SK-N-SH (cell line): Measurements from ENCODE around the gene GOT1. TPM values are rescaled to one million over a fixed set of nuclear protein-coding genes. Genes with fewer than 3 reads are reported as not detected.

Experiments
- CTCF ChIA-PET: fragments of 300-600, 350-600 bp; formaldehyde crosslinking; extraction: SDS; loops from one replicate; lab custom pipeline; 2021; lab: Yijun Ruan, JAX
- POLR2A ChIA-PET: fragments of 350-600 bp; sonication (Branson Sonifier 250); formaldehyde crosslinking; extraction: SDS; loops from one replicate; lab custom pipeline; 2020; ENCODE audit warnings: antibody characterized with exemption, inconsistent platforms; lab: Yijun Ruan, JAX
- DNase-seq: peaks from one replicate; pipeline ENCODE4 v3.0.0; 2012
- H2AFZ ChIP-seq: fragments of 200-600 bp; sonication (generic); 2 replicates; pipeline ENCODE4 v1.8.1; 2016; ENCODE audit warnings: antibody characterized with exemption, mild to moderate bottlenecking, low read depth
- H3F3A ChIP-seq: fragments of 200-600 bp; sonication (generic); replicated peaks from 2 replicates; pipeline ENCODE3; 2016; ENCODE audit warnings: antibody characterized with exemption, mild to moderate bottlenecking; ENCODE audit not compliant: insufficient read depth
- H3K27ac ChIP-seq, 2 experiments: fragments of 200-500 bp in 1 of 2; fragments of 200-600 bp in 1 of 2; sonication (Bioruptor generic) in 1 of 2; sonication (generic), shearing (Covaris generic) in 1 of 2; 2 replicates each; pipeline versions ENCODE4 v1.5.1 to v1.6.1; 2014 to 2016; ENCODE audit warnings: low read depth in 2 of 2, inconsistent platforms in 1 of 2, low read length in 1 of 2, mild to moderate bottlenecking in 1 of 2, mixed read lengths in 1 of 2
- H3K27me3 ChIP-seq: fragments of 200-600 bp; sonication (generic), shearing (Covaris generic); 2 replicates; pipeline ENCODE4 v1.6.1; 2016; ENCODE audit warnings: mixed run types; ENCODE audit not compliant: insufficient read depth
- H3K36me3 ChIP-seq, 2 experiments: fragments of 200-500 bp in 1 of 2; fragments of 200-600 bp in 1 of 2; sonication (Bioruptor generic) in 1 of 2; sonication (generic) in 1 of 2; replicated peaks in 1 of 2; 2 replicates each; pipeline versions ENCODE3 to v1.5.1; 2014 to 2016; ENCODE audit warnings: low read length in 1 of 2, mild to moderate bottlenecking in 1 of 2; ENCODE audit not compliant: insufficient read depth in 2 of 2, control insufficient read depth in 1 of 2
- H3K4me1 ChIP-seq, 2 experiments: fragments of 200-500 bp in 1 of 2; fragments of 200-600 bp in 1 of 2; sonication (Bioruptor generic) in 1 of 2; sonication (generic), shearing (Covaris generic) in 1 of 2; 2 replicates each; pipeline versions ENCODE4 v1.5.1 to v1.6.1; 2014 to 2016; ENCODE audit warnings: low read depth in 1 of 2, low read length in 1 of 2, mixed run types in 1 of 2; ENCODE audit not compliant: insufficient read depth in 2 of 2, control insufficient read depth in 1 of 2
- H3K4me2 ChIP-seq: fragments of 200-600 bp; sonication (generic), shearing (Covaris generic); 2 replicates; pipeline ENCODE4 v1.6.1; 2017; ENCODE audit warnings: mixed run types
- H3K4me3 ChIP-seq, 2 experiments: fragments of 200-500 bp in 1 of 2; fragments of 200-600 bp in 1 of 2; sonication (Bioruptor generic) in 1 of 2; sonication (generic), shearing (Covaris generic) in 1 of 2; 2 replicates each; pipeline versions ENCODE4 v1.5.1 to v1.8.1; 2014 to 2016; ENCODE audit warnings: low read depth in 2 of 2, inconsistent platforms in 1 of 2, low read length in 1 of 2, mild to moderate bottlenecking in 1 of 2, mixed read lengths in 1 of 2, moderate library complexity in 1 of 2
- H3K79me2 ChIP-seq: fragments of 200-600 bp; sonication (generic); 2 replicates; pipeline ENCODE4 v1.8.1; 2017; ENCODE audit warnings: mild to moderate bottlenecking; ENCODE audit not compliant: insufficient read depth
- H3K9ac ChIP-seq: fragments of 200-600 bp; sonication (generic); 2 replicates; pipeline ENCODE4 v1.6.1; 2017; ENCODE audit warnings: mixed run types
- H3K9me2 ChIP-seq: fragments of 200-600 bp; sonication (generic); 2 replicates; pipeline ENCODE4 v1.6.1; 2017; ENCODE audit warnings: mixed run types
- H3K9me3 ChIP-seq: fragments of 200-600 bp; sonication (generic); 2 replicates; pipeline ENCODE4 v1.6.1; 2017; ENCODE audit warnings: mixed run types, mild to moderate bottlenecking, moderate library complexity
- H4K20me1 ChIP-seq: fragments of 200-600 bp; sonication (generic); 2 replicates; pipeline ENCODE4 v1.6.1; 2017; ENCODE audit warnings: mild to moderate bottlenecking, mixed run types; ENCODE audit not compliant: insufficient read depth
- CHD2 ChIP-seq: fragments of 150-350 bp; IDR thresholded peaks from 2 replicates; pipeline ENCODE4 v1.6.1; 2018; ENCODE audit warnings: low read length; ENCODE audit not compliant: partially characterized antibody
- ELF1 ChIP-seq: IDR thresholded peaks from 2 replicates; pipeline ENCODE4 v1.4.0; 2012
- GABPA ChIP-seq: IDR thresholded peaks from 2 replicates; pipeline ENCODE4 v1.4.0; 2012; ENCODE audit warnings: low read depth, mild to moderate bottlenecking
- IRF3 ChIP-seq: fragments of 150-350 bp; IDR thresholded peaks from 2 replicates; pipeline ENCODE4 v1.6.1; 2016; ENCODE audit warnings: mild to moderate bottlenecking, low read depth, low read length
- JUND ChIP-seq: IDR thresholded peaks from 2 replicates; pipeline ENCODE4 v1.4.0; 2012
- MEF2A ChIP-seq: IDR thresholded peaks from 2 replicates; pipeline ENCODE4 v1.4.0; 2012; ENCODE audit warnings: low read depth, borderline replicate concordance
- NFIC ChIP-seq: IDR thresholded peaks from 2 replicates; pipeline ENCODE4 v1.4.0; 2012; ENCODE audit warnings: borderline replicate concordance
- NRF1 ChIP-seq: IDR thresholded peaks from 2 replicates; pipeline ENCODE4 v1.6.1; 2012; ENCODE audit warnings: low read depth, mild to moderate bottlenecking, low read length
- POLR2AphosphoS5 ChIP-seq: IDR thresholded peaks from 2 replicates; pipeline ENCODE4 v1.6.1; 2012; ENCODE audit warnings: low read depth, low read length
- RFX5 ChIP-seq: IDR thresholded peaks from 2 replicates; pipeline ENCODE4 v1.6.1; 2012; ENCODE audit warnings: mild to moderate bottlenecking, improper control_type of control experiment, low read length
- RXRA ChIP-seq: IDR thresholded peaks from 2 replicates; pipeline ENCODE4 v1.4.0; 2012; ENCODE audit warnings: low read depth, mild to moderate bottlenecking, borderline replicate concordance
- SMC3 ChIP-seq: IDR thresholded peaks from 2 replicates; pipeline ENCODE4 v1.6.1; 2012; ENCODE audit warnings: low read depth, low read length, improper control_type of control experiment
- TAF1 ChIP-seq: IDR thresholded peaks from 2 replicates; pipeline ENCODE4 v1.6.1; 2012; ENCODE audit warnings: low read depth, mild to moderate bottlenecking, low read length, moderate library complexity, borderline replicate concordance
- TCF12 ChIP-seq: IDR thresholded peaks from 2 replicates; pipeline ENCODE4 v1.4.0; 2012
- TEAD4 ChIP-seq: IDR thresholded peaks from 2 replicates; pipeline ENCODE4 v1.4.0; 2012; ENCODE audit warnings: mild to moderate bottlenecking, borderline replicate concordance; ENCODE audit not compliant: insufficient read depth
- WGBS: methylation state at CpG from one replicate; pipeline ENCODE4 v1.1.6; 2017; ENCODE audit warnings: low lambda C conversion rate; 5-methylcytosine and 5-hydroxymethylcytosine counted together
- polyA plus RNA-seq, 3 experiments: library from polyadenylated mRNA; depleted of rRNA; stranded (reverse); fragments of >200 nt; gene quantifications; 2 replicates each; pipeline ENCODE4 v1.2.3, GENCODE V29; 2012
- TF ChIP-seq, protein P1 (sequence below): IDR thresholded peaks from 2 replicates; pipeline ENCODE4 v1.4.0; 2012; ENCODE audit warnings: low read depth, borderline replicate concordance
- TF ChIP-seq, protein P2 (sequence below): IDR thresholded peaks from 2 replicates; pipeline ENCODE4 v1.6.1; 2012; ENCODE audit warnings: mild to moderate bottlenecking, low read depth, low read length, moderate library complexity
- TF ChIP-seq, protein P3 (sequence below): fragments of 200-600 bp; sonication (generic); IDR thresholded peaks from 2 replicates; pipeline ENCODE4 v1.6.1; 2017; ENCODE audit warnings: antibody characterized with exemption, mild to moderate bottlenecking, moderate library complexity
- TF ChIP-seq, protein P4 (sequence below): fragments of 150-350 bp; IDR thresholded peaks from 2 replicates; pipeline ENCODE4 v1.6.1; 2017; ENCODE audit warnings: antibody characterized with exemption, low read length, low read depth, borderline replicate concordance

GOT1 gene
- polyA plus RNA-seq, 1 of the 3 experiments (the other 2 are of a cell fraction) = 9.8 TPM

- Histone ChIP-seq H3K27me3 (peaks cover under 1% of the 10 kb centered on the region; the same call in 1 of the 2 replicates), H3K36me3 (peaks cover 0 to 4% of the 10 kb centered on the region in 2 experiments)
- WGBS = 59% methylated on average over 3 of the region's 3 CpGs
Measured at GRCh38 chr10:99443500-99443899, 13.1 kb upstream of the GOT1 start.

More at GRCh38 chr10:99443500-99443899, 13.1 kb upstream of the GOT1 start:
- no peaks in the 10 kb centered on the region for H3F3A ChIP-seq
- no peaks in the 10 kb centered on the region for H3K4me1 ChIP-seq
- no peaks in the 10 kb centered on the region for H3K9me2 ChIP-seq
- no peak overlapping the region for H3K27ac ChIP-seq
- no peak for DNase-seq
- POLR2A ChIA-PET = no interaction called here
- CTCF ChIA-PET = no interaction called here
- no peaks in the 10 kb centered on the region for H4K20me1 ChIP-seq
- H3K4me3 ChIP-seq = no peak overlapping the region
- no peak overlapping the region for H3K4me2 ChIP-seq
- TF ChIP-seq RFX5 (no peak), ELF1 (no peak), TEAD4 (no peak), NRF1 (no peak), JUND (no peak), MEF2A (no peak), TAF1 (no peak), TCF12 (no peak), GABPA (no peak), POLR2AphosphoS5 (no peak), IRF3 (no peak), SMC3 (no peak), CHD2 (no peak), RXRA (no peak), NFIC (no peak)
- TF ChIP-seq, protein P1, sequence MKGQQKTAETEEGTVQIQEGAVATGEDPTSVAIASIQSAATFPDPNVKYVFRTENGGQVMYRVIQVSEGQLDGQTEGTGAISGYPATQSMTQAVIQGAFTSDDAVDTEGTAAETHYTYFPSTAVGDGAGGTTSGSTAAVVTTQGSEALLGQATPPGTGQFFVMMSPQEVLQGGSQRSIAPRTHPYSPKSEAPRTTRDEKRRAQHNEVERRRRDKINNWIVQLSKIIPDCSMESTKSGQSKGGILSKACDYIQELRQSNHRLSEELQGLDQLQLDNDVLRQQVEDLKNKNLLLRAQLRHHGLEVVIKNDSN = no peak
- TF ChIP-seq, protein P2, sequence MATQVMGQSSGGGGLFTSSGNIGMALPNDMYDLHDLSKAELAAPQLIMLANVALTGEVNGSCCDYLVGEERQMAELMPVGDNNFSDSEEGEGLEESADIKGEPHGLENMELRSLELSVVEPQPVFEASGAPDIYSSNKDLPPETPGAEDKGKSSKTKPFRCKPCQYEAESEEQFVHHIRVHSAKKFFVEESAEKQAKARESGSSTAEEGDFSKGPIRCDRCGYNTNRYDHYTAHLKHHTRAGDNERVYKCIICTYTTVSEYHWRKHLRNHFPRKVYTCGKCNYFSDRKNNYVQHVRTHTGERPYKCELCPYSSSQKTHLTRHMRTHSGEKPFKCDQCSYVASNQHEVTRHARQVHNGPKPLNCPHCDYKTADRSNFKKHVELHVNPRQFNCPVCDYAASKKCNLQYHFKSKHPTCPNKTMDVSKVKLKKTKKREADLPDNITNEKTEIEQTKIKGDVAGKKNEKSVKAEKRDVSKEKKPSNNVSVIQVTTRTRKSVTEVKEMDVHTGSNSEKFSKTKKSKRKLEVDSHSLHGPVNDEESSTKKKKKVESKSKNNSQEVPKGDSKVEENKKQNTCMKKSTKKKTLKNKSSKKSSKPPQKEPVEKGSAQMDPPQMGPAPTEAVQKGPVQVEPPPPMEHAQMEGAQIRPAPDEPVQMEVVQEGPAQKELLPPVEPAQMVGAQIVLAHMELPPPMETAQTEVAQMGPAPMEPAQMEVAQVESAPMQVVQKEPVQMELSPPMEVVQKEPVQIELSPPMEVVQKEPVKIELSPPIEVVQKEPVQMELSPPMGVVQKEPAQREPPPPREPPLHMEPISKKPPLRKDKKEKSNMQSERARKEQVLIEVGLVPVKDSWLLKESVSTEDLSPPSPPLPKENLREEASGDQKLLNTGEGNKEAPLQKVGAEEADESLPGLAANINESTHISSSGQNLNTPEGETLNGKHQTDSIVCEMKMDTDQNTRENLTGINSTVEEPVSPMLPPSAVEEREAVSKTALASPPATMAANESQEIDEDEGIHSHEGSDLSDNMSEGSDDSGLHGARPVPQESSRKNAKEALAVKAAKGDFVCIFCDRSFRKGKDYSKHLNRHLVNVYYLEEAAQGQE = no peak
- TF ChIP-seq, protein P3, sequence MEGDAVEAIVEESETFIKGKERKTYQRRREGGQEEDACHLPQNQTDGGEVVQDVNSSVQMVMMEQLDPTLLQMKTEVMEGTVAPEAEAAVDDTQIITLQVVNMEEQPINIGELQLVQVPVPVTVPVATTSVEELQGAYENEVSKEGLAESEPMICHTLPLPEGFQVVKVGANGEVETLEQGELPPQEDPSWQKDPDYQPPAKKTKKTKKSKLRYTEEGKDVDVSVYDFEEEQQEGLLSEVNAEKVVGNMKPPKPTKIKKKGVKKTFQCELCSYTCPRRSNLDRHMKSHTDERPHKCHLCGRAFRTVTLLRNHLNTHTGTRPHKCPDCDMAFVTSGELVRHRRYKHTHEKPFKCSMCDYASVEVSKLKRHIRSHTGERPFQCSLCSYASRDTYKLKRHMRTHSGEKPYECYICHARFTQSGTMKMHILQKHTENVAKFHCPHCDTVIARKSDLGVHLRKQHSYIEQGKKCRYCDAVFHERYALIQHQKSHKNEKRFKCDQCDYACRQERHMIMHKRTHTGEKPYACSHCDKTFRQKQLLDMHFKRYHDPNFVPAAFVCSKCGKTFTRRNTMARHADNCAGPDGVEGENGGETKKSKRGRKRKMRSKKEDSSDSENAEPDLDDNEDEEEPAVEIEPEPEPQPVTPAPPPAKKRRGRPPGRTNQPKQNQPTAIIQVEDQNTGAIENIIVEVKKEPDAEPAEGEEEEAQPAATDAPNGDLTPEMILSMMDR = no peak
- TF ChIP-seq, protein P4, sequence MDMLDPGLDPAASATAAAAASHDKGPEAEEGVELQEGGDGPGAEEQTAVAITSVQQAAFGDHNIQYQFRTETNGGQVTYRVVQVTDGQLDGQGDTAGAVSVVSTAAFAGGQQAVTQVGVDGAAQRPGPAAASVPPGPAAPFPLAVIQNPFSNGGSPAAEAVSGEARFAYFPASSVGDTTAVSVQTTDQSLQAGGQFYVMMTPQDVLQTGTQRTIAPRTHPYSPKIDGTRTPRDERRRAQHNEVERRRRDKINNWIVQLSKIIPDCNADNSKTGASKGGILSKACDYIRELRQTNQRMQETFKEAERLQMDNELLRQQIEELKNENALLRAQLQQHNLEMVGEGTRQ = no peak
- no peaks in the 10 kb centered on the region for H3K79me2 ChIP-seq
- H2AFZ ChIP-seq = no peak overlapping the region
- H3K9me3 ChIP-seq = no peaks in the 10 kb centered on the region
- H3K9ac ChIP-seq = no peak overlapping the region
